ENCODE measurements around the gene MTHFR. TPM values are rescaled to one million over a fixed set of nuclear protein-coding genes. Genes with fewer than 3 reads are reported as not detected.

The MTHFR gene
- total RNA-seq: 47.9 TPM

DNA sequence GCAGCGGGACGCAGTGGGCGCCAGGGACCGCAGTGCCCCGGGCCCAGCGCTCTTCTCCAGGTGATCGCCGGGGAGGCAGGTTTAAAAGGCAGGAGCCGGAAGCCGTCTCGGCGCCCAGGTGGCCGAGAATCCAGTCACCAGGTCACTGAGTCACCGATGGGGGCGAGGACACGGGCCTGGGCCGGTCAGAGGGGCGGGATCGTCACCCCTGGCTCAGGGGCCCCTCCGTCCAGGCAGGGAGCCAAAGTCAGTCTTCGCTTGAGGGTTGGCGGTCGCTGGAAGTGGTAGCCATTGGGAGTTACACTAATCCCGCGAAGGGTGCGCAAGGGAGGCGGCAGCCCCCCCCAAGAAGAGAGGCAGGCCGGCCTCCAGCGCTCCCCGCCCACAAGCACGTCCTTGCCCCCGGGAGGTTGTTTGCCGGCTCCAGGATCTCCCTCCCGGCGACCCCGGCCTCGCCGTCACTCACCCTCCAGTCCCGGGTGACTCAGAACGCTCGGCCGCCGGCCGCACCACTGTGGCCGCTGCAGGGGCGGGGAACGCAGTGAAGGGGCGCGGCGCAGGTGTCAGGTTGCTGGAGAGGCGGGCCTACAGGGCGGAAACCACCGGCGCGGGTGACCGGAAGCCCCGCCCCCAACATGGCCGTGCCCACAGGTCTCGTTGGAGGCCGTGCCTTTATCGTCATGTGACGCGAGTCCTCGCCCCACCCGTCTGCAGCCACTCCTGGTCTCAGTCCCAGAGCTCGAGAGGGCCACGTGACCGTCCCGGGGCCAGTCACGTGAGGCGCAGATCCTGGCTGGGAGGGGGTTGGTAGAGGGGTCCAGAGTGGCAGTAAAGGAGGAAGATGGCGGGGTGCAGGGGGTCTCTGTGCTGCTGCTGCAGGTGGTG lies at the start of gene MTHFR, which contains the start of gene CLCN6:
MTHFR (minus strand) TSS at position 543 of the 885 bp plus-strand sequence. CDS start 2,848 bp downstream, outside the sequence.
CLCN6 (plus strand) TSS at position 770 of the 885 bp plus-strand sequence; CDS start at position 842, 72 bp downstream.
- peak; percentile 85 to 99 for TF ChIP-seq POLR2A (IDR thresholded peaks at IDR 0.05)
- TF ChIP-seq, protein P1, sequence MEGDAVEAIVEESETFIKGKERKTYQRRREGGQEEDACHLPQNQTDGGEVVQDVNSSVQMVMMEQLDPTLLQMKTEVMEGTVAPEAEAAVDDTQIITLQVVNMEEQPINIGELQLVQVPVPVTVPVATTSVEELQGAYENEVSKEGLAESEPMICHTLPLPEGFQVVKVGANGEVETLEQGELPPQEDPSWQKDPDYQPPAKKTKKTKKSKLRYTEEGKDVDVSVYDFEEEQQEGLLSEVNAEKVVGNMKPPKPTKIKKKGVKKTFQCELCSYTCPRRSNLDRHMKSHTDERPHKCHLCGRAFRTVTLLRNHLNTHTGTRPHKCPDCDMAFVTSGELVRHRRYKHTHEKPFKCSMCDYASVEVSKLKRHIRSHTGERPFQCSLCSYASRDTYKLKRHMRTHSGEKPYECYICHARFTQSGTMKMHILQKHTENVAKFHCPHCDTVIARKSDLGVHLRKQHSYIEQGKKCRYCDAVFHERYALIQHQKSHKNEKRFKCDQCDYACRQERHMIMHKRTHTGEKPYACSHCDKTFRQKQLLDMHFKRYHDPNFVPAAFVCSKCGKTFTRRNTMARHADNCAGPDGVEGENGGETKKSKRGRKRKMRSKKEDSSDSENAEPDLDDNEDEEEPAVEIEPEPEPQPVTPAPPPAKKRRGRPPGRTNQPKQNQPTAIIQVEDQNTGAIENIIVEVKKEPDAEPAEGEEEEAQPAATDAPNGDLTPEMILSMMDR (IDR thresholded peaks at IDR 0.05): no peak
- peak; percentile 99 to 100 for TF ChIP-seq POLR2AphosphoS5 (IDR thresholded peaks at IDR 0.05; ENCODE audit: insufficient read depth in 1 of 2, low read depth in 1 of 2)
- no peaks in the 10 kb centered on the region for H3K27me3 ChIP-seq
- peaks cover 0 to 18% of the 10 kb centered on the region in 2 donors for H3K36me3 ChIP-seq
- H3K4me1 ChIP-seq: peaks cover 74% of the 10 kb centered on the region
- H3K4me3 ChIP-seq: peak within 1 kb of the TSS; percentile 94 to 95
- no peaks in the 10 kb centered on the region for H3K9me3 ChIP-seq
- peak; percentile 100 for DNase-seq (ENCODE audit: extremely low spot score in 2 of 2)
- intact Hi-C loops (cut with DNase I): no loop called here
- H3K27ac ChIP-seq: peak within 1 kb of the TSS; percentile 100

DNA sequence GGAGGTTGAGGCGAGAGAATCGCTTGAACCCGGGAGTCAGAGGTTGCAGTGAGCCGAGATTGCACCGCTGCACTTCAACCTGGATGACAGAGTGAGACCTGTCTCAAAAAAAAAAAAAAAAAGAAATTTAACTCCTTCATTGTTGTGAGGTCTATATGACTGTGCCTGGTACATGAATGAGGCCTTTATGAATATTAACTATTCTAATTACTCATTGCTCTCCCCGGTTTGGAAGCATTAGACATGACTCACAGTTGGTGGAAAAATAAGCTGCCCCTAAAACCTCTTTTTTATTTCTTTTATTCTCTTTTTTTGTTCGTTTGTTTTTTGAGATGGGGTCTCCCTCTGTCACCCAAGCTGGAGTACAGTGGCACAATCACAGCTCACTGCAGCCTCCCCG lies 49.7 kb upstream of the MTHFR start:
- TF ChIP-seq POLR2A (IDR thresholded peaks at IDR 0.05): no peak
- no peak for TF ChIP-seq POLR2AphosphoS5 (IDR thresholded peaks at IDR 0.05; ENCODE audit: insufficient read depth in 1 of 2, low read depth in 1 of 2)
- TF ChIP-seq, protein P1 (IDR thresholded peaks at IDR 0.05): no peak
- Histone ChIP-seq H3K4me3 (no peak overlapping the region), H3K9me3 (no peaks in the 10 kb centered on the region), H3K27me3 (no peaks in the 10 kb centered on the region), H3K36me3 (no peaks in the 10 kb centered on the region), H3K27ac (no peak overlapping the region), H3K4me1 (no peaks in the 10 kb centered on the region)
- DNase-seq (ENCODE audit: extremely low spot score in 2 of 2): no peak
- intact Hi-C loops (cut with DNase I): no loop called here

DNA sequence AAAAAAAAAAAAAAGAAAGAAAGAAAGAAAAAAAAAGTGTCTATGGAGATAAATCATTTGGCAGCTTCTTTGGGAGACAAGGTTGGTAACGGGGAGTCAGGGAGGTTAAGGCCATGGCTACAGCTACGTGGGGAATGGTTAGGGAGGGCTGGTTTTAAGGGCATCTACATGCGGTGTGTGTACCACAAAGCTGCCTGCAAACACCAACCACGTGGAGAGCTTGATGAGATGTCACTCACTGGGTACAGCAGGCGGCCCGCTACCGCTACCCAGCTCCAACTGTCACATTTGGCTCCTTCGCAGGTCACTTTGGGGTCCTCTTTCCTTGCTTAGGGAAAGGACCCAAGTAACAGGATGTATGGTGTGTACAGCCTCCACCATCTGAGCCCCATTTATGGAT lies 48.8 kb upstream of the MTHFR start:
- Histone ChIP-seq H3K36me3 (no peaks in the 10 kb centered on the region), H3K27ac (no peak overlapping the region), H3K4me1 (no peaks in the 10 kb centered on the region), H3K4me3 (no peak overlapping the region), H3K27me3 (no peaks in the 10 kb centered on the region), H3K9me3 (no peaks in the 10 kb centered on the region)
- intact Hi-C loops (cut with DNase I): no loop called here
- DNase-seq (ENCODE audit: extremely low spot score in 2 of 2): no peak
- TF ChIP-seq POLR2A (IDR thresholded peaks at IDR 0.05) (no peak), POLR2AphosphoS5 (IDR thresholded peaks at IDR 0.05; ENCODE audit: insufficient read depth in 1 of 2, low read depth in 1 of 2) (no peak)
- TF ChIP-seq, protein P1 (IDR thresholded peaks at IDR 0.05): no peak

DNA sequence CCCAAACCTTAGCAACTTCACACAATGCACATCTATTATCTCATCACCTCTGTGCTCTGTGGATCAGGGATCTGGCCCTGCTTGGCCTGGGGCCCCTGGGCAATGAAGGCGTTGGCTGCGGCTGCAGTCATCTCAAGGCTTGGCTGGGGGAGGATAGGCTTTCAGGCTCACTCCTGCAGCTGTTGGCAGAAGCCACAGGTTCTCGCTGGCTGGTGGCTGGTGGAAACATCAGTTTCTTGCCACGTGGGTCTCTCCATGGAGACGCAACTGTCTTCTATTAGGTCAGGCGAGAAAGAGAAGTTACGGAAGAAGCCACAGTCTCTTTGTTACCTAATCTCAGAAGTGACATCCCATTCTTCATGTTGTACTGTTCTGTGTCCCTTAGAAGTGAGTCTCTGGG lies 45.4 kb upstream of the MTHFR start:
- no peaks in the 10 kb centered on the region for H3K36me3 ChIP-seq
- no peak overlapping the region for H3K27ac ChIP-seq
- intact Hi-C loops (cut with DNase I): no loop called here
- H3K4me3 ChIP-seq: no peak overlapping the region
- no peak for DNase-seq (ENCODE audit: extremely low spot score in 2 of 2)
- H3K27me3 ChIP-seq: no peaks in the 10 kb centered on the region
- TF ChIP-seq POLR2A (IDR thresholded peaks at IDR 0.05) (no peak), POLR2AphosphoS5 (IDR thresholded peaks at IDR 0.05; ENCODE audit: insufficient read depth in 1 of 2, low read depth in 1 of 2) (no peak)
- TF ChIP-seq, protein P1 (IDR thresholded peaks at IDR 0.05): no peak
- no peaks in the 10 kb centered on the region for H3K4me1 ChIP-seq
- H3K9me3 ChIP-seq: no peaks in the 10 kb centered on the region

DNA sequence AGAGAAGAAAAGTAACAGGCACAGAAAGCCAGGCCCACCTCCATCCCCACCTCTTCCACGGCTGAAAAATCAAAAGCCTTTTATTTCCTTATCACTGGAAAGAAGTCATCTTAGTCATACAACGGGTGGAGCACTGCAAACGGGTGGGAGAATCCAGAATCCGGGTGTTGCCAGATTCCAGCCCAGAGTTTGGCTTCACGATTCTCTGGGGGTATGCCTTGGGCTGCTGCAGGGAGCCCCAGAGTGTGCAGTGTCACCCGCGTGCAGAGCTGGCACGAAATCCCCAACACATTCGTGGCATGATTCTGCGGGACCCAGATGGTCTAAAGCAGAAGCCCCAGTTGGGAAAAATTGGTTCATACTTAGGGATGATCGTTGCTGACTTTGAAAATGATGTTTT lies 44.4 kb upstream of the MTHFR start:
- H3K4me1 ChIP-seq: no peaks in the 10 kb centered on the region
- H3K27me3 ChIP-seq: no peaks in the 10 kb centered on the region
- H3K36me3 ChIP-seq: no peaks in the 10 kb centered on the region
- TF ChIP-seq POLR2A (IDR thresholded peaks at IDR 0.05) (no peak), POLR2AphosphoS5 (IDR thresholded peaks at IDR 0.05; ENCODE audit: insufficient read depth in 1 of 2, low read depth in 1 of 2) (no peak)
- TF ChIP-seq, protein P1 (IDR thresholded peaks at IDR 0.05): no peak
- H3K27ac ChIP-seq: no peak overlapping the region
- DNase-seq (ENCODE audit: extremely low spot score in 2 of 2): no peak
- no peak overlapping the region for H3K4me3 ChIP-seq
- no peaks in the 10 kb centered on the region for H3K9me3 ChIP-seq
- intact Hi-C loops (cut with DNase I): no loop called here

All from vagina (tissue), 2 donors.